Tibial artery (tissue), 4 donors: Measurements from ENCODE around the gene SCNM1.

Experiments
- DNase-seq, 2 donors: peaks; one replicate each; pipeline ENCODE4 v3.0.0-alpha.2; 2019
- H3K27ac ChIP-seq, 2 donors: fragments of 200-600 bp; sonication (generic) in 1 of 2; 1 replicate in 1 of 2; 2 replicates in 1 of 2; pipeline ENCODE4 v1.5.1; 2018 to 2019; ENCODE audit warnings: mild to moderate bottlenecking in 1 of 2
- H3K27me3 ChIP-seq, 2 donors: fragments of 200-600 bp; sonication (generic) in 1 of 2; one replicate each; pipeline versions ENCODE4 v1.5.1 to v1.6.0; 2016 to 2019
- H3K36me3 ChIP-seq, 3 donors: fragments of 200-600 bp; sonication (generic) in 2 of 3; one replicate each; pipeline ENCODE4 v1.5.1; 2016 to 2019; ENCODE audit warnings: mild to moderate bottlenecking in 2 of 3
- H3K4me1 ChIP-seq, 4 donors: fragments of 200-600 bp; sonication (generic) in 2 of 4; 1 replicate in 3 of 4; 2 replicates in 1 of 4; pipeline ENCODE4 v1.5.1; 2016 to 2019
- H3K4me3 ChIP-seq, 2 donors: fragments of 200-600 bp; sonication (generic) in 1 of 2; 1 replicate in 1 of 2; 2 replicates in 1 of 2; pipeline ENCODE4 v1.5.1; 2018 to 2019; ENCODE audit warnings: mild to moderate bottlenecking in 2 of 2
- H3K9me3 ChIP-seq, 3 donors: fragments of 200-600 bp; sonication (generic) in 1 of 3; one replicate each; pipeline ENCODE4 v1.5.1; 2016 to 2019
- intact Hi-C: fragments of 100-400 bp; cut with DNase I; formaldehyde crosslinking; loops from one replicate; pipeline ENCODE4 v1.15.0; 2023; ENCODE audit warnings: low total_unique reads
- TF ChIP-seq, protein P1 (sequence below), 2 experiments: fragments of 200-600 bp in 1 of 2; fragments of 450-650 bp in 1 of 2; IDR thresholded peaks; one replicate each; pipeline ENCODE4 v1.5.1; 2017 to 2019; ENCODE audit warnings: antibody characterized with exemption in 2 of 2, mild to moderate bottlenecking in 1 of 2, moderate library complexity in 1 of 2

The SCNM1 gene

DNA sequence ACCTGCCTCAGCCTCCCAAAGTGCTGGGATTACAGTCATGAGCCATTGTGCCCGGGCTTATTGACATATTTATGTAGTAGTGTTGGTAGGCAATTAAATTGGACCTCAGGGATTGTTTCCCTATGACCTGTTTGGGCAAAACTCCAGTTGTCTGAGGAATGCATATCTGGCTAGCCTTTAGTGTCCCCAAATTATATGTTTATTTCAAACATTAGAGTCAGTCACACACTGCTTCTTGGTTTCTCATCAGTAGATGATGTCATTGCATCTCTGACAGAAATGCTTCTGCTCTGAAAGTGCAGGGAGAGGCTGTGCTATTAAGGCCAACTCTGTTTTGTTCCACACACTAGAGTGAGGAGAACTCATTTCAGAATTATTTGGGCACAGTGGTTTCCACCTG lies 44.9 kb downstream of the SCNM1 start:
- TF ChIP-seq, protein P1, sequence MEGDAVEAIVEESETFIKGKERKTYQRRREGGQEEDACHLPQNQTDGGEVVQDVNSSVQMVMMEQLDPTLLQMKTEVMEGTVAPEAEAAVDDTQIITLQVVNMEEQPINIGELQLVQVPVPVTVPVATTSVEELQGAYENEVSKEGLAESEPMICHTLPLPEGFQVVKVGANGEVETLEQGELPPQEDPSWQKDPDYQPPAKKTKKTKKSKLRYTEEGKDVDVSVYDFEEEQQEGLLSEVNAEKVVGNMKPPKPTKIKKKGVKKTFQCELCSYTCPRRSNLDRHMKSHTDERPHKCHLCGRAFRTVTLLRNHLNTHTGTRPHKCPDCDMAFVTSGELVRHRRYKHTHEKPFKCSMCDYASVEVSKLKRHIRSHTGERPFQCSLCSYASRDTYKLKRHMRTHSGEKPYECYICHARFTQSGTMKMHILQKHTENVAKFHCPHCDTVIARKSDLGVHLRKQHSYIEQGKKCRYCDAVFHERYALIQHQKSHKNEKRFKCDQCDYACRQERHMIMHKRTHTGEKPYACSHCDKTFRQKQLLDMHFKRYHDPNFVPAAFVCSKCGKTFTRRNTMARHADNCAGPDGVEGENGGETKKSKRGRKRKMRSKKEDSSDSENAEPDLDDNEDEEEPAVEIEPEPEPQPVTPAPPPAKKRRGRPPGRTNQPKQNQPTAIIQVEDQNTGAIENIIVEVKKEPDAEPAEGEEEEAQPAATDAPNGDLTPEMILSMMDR (IDR thresholded peaks at IDR 0.05), result no peak
- H3K36me3 ChIP-seq, result peaks cover 15 to 63% (median 32%) of the 10 kb centered on the region in 3 donors
- H3K9me3 ChIP-seq, result no peaks in the 10 kb centered on the region
- peak overlapping the region in 1 of 2 donors; percentile 35 for H3K27ac ChIP-seq
- DNase-seq, result peak in 1 of 2 donors; percentile 1
- H3K27me3 ChIP-seq, result no peaks in the 10 kb centered on the region
- peaks cover 0 to 52% (median 4%) of the 10 kb centered on the region in 4 donors for H3K4me1 ChIP-seq
- no peak overlapping the region for H3K4me3 ChIP-seq
- intact Hi-C loops, result no loop called here

- Histone ChIP-seq H3K36me3 (peaks cover 8 to 55% (median 25%) of the 10 kb centered on the region in 3 donors), H3K9me3 (no peaks in the 10 kb centered on the region), H3K4me3 (no peak overlapping the region), H3K27me3 (no peaks in the 10 kb centered on the region), H3K4me1 (peaks cover 0 to 44% (median 5%) of the 10 kb centered on the region in 4 donors), H3K27ac (no peak overlapping the region)
- intact Hi-C loops, result no loop called here
- TF ChIP-seq, protein P1 (IDR thresholded peaks at IDR 0.05), result no peak
- no peak for DNase-seq
These were observed 46.2 kb downstream of the SCNM1 start for GRCh38 chr1:151211972-151212705.

DNA sequence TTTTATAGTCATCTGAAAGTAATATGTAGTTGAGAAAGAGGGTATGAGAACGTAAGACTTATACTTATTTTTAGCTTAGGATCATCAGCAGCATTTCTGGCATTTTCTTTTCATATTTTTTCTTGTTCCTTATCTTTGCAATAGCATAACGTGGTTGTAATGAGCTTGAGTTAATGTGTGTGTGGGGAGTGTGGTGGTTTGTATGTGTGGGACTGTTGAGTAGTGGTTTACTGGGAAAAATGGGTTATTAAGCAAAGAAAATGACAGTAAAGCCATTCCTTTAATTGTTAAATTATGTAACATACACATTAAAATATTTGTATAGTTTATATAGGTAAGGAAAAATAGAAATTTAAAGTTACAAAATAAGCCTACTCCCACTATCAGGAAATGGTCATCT lies 47.6 kb downstream of the SCNM1 start:
- H3K27me3 ChIP-seq, result no peaks in the 10 kb centered on the region
- intact Hi-C loops, result no loop called here
- TF ChIP-seq, protein P1 (IDR thresholded peaks at IDR 0.05), result no peak
- no peaks in the 10 kb centered on the region for H3K9me3 ChIP-seq
- no peak for DNase-seq
- H3K4me3 ChIP-seq, result no peak overlapping the region
- H3K36me3 ChIP-seq, result peaks cover 0 to 46% (median 13%) of the 10 kb centered on the region in 3 donors
- peaks cover 0 to 37% (median 6%) of the 10 kb centered on the region in 4 donors for H3K4me1 ChIP-seq
- H3K27ac ChIP-seq, result peak overlapping the region in 1 of 2 donors; percentile 7
